K562 (cell line): ENCODE results near the gene SGIP1. TPM values are rescaled to one million over a fixed set of nuclear protein-coding genes. Genes with fewer than 3 reads are reported as not detected.

Experiments
- ATAC-seq: fragments of 200-7000 bp; cut with Tn5 transposase; 3 replicates; pipeline ENCODE4 v1.9.1; 2020; ENCODE audit warnings: moderate library complexity
- BruUV-seq: library from RNA; stranded (reverse); fragments of 400-500 nt; replicated peaks from 2 replicates; lab custom pipeline; 2021; lab: Mats Ljungman, UMichigan
- CTCF ChIA-PET: fragments of 300-600 bp; formaldehyde crosslinking; extraction: SDS; loops from one replicate; lab custom pipeline; 2021; ENCODE audit warnings: low intra/inter-chr PET ratio; lab: Yijun Ruan, JAX
- POLR2A ChIA-PET: fragments of 300-600, 350-650 bp; sonication (Branson Sonifier 250); formaldehyde crosslinking; extraction: SDS; loops from one replicate; lab custom pipeline; 2021; ENCODE audit warnings: antibody characterized with exemption, inconsistent platforms; lab: Yijun Ruan, JAX
- DNase-seq, 4 experiments: peaks; one replicate each; pipeline versions ENCODE4 v3.0.0 to v3.0.0-alpha.2; 2011 to 2018; ENCODE audit warnings: low spot score in 3 of 4, mixed read lengths in 3 of 4; ENCODE audit errors: extremely low read depth in 1 of 4
- FAIRE-seq: peaks from 2 replicates; lab custom pipeline; 2011; peaks lifted over from hg19 to GRCh38; lab: Jason Lieb, UNC
- H2AFZ ChIP-seq: 2 replicates; pipeline ENCODE4 v1.6.0; 2011; ENCODE audit warnings: low read depth, low read length, control low read depth, inconsistent platforms
- H3K27ac ChIP-seq: fragments of 200-600 bp; 3 replicates; pipeline ENCODE4 v1.8.0; 2011; ENCODE audit warnings: low read depth, mild to moderate bottlenecking, control low read depth, inconsistent platforms, low read length, moderate library complexity, mixed read lengths; ENCODE audit errors: extremely low read depth
- H3K27me3 ChIP-seq, 2 experiments: fragments of 300-600 bp in 1 of 2; 2 replicates in 1 of 2; 3 replicates in 1 of 2; pipeline versions ENCODE4 v1.6.0 to v1.8.0; 2011; ENCODE audit warnings: inconsistent platforms in 2 of 2, low read length in 2 of 2, mild to moderate bottlenecking in 1 of 2, mixed read lengths in 1 of 2, moderate library complexity in 1 of 2; ENCODE audit not compliant: control insufficient read depth in 2 of 2, insufficient read depth in 2 of 2
- H3K36me3 ChIP-seq: fragments of 300-600 bp; 3 replicates; pipeline ENCODE4 v1.8.0; 2011; ENCODE audit warnings: mild to moderate bottlenecking, low read length, inconsistent platforms; ENCODE audit not compliant: control insufficient read depth, insufficient read depth
- H3K4me1 ChIP-seq, 2 experiments: fragments of 200-600 bp in 1 of 2; replicated peaks in 1 of 2; 2 replicates in 1 of 2; 3 replicates in 1 of 2; pipeline versions ENCODE4 v1.5.1 to v1.8.0; 2011; ENCODE audit warnings: inconsistent platforms in 2 of 2, low read length in 2 of 2, mild to moderate bottlenecking in 1 of 2, mixed read lengths in 1 of 2, moderate library complexity in 1 of 2; ENCODE audit not compliant: control insufficient read depth in 2 of 2, insufficient read depth in 2 of 2
- H3K4me2 ChIP-seq: 2 replicates; pipeline ENCODE4 v1.6.1; 2011; ENCODE audit warnings: low read length, control low read depth, inconsistent platforms, mixed read lengths; ENCODE audit not compliant: insufficient read depth
- H3K4me3 ChIP-seq: fragments of 200-600 bp; sonication (generic), shearing (Covaris generic); 2 replicates; pipeline ENCODE4 v1.5.1; 2016; ENCODE audit warnings: control low read depth, inconsistent platforms
- H3K79me2 ChIP-seq: fragments of 200-600 bp; 3 replicates; pipeline ENCODE4 v1.8.0; 2011; ENCODE audit warnings: low read length, inconsistent platforms; ENCODE audit not compliant: control insufficient read depth, insufficient read depth
- H3K9ac ChIP-seq, 2 experiments: 2 replicates each; pipeline versions ENCODE4 v1.6.0 to v1.6.1; 2011; ENCODE audit warnings: low read depth in 2 of 2, low read length in 2 of 2, control low read depth in 1 of 2, inconsistent platforms in 1 of 2, mild to moderate bottlenecking in 1 of 2, mixed read lengths in 1 of 2; ENCODE audit not compliant: insufficient read depth in 1 of 2
- H3K9me1 ChIP-seq: one replicate; pipeline ENCODE4 v1.6.0; 2011; ENCODE audit warnings: inconsistent platforms, mild to moderate bottlenecking, low read length, moderate library complexity; ENCODE audit not compliant: control insufficient read depth, insufficient read depth
- H3K9me3 ChIP-seq: replicated peaks from 2 replicates; pipeline ENCODE4 v1.5.1; 2011; ENCODE audit warnings: low read depth, low read length, inconsistent platforms; ENCODE audit not compliant: control insufficient read depth, insufficient read depth
- H4K20me1 ChIP-seq: replicated peaks from 2 replicates; pipeline ENCODE4 v1.6.1; 2011; ENCODE audit warnings: low read length, inconsistent platforms, mixed read lengths; ENCODE audit not compliant: control insufficient read depth, insufficient read depth
- CXXC5 ChIP-seq: fragments of 250-450 bp; sonication (Bioruptor Pico); IDR thresholded peaks from 2 replicates; pipeline ENCODE4 v1.8.0; 2022; ENCODE audit warnings: inconsistent platforms, mild to moderate bottlenecking, moderate library complexity
- JUN ChIP-seq, 2 experiments: sonication (generic) in 1 of 2; formaldehyde crosslinking in 1 of 2; IDR thresholded peaks; 2 replicates each; pipeline versions ENCODE4 v1.6.1 to v1.8.0; 2012 to 2022; ENCODE audit warnings: borderline replicate concordance in 2 of 2, mild to moderate bottlenecking in 2 of 2, improper control_type of control experiment in 1 of 2, low read depth in 1 of 2, low read length in 1 of 2, missing genetic modification reagents in 1 of 2
- NFE2 ChIP-seq: IDR thresholded peaks from 2 replicates; pipeline ENCODE4 v1.6.1; 2014; ENCODE audit warnings: antibody characterized with exemption, low read depth
- RBM34 ChIP-seq: fragments of 200-400 bp; formaldehyde crosslinking; IDR thresholded peaks from 2 replicates; pipeline ENCODE4 v1.6.1; 2018; ENCODE audit warnings: low read length, borderline replicate concordance; ENCODE audit not compliant: insufficient read depth
- SREBF2 ChIP-seq: sonication (generic); formaldehyde crosslinking; IDR thresholded peaks from 2 replicates; pipeline ENCODE4 v1.4.0; 2020; ENCODE audit warnings: mild to moderate bottlenecking, missing genetic modification reagents
- SRF ChIP-seq, 2 experiments: fragments of 250-450, 450-650 bp in 1 of 2; sonication (Bioruptor Pico) in 1 of 2; sonication (generic) in 1 of 2; formaldehyde crosslinking; IDR thresholded peaks; 2 replicates each; pipeline versions ENCODE4 v1.5.0 to v1.5.1; 2020 to 2022; ENCODE audit warnings: mild to moderate bottlenecking in 1 of 2, missing genetic modification reagents in 1 of 2
- TEAD1 ChIP-seq, 2 experiments: fragments of 450-650 bp in 1 of 2; sonication (generic) in 1 of 2; formaldehyde crosslinking; IDR thresholded peaks; 2 replicates each; pipeline versions ENCODE4 v1.4.0 to v1.8.0; 2020 to 2022; ENCODE audit warnings: mild to moderate bottlenecking in 2 of 2, missing genetic modification reagents in 1 of 2
- TOE1 ChIP-seq, 2 experiments: fragments of 450-650 bp in 1 of 2; sonication (generic) in 1 of 2; formaldehyde crosslinking in 1 of 2; IDR thresholded peaks; 2 replicates each; pipeline versions ENCODE4 v1.7.1 to v1.8.0; 2016 to 2022; ENCODE audit warnings: borderline replicate concordance in 2 of 2, mild to moderate bottlenecking in 2 of 2, antibody characterized with exemption in 1 of 2, inconsistent platforms in 1 of 2, low read depth in 1 of 2, missing genetic modification reagents in 1 of 2, moderate library complexity in 1 of 2
- ZBED1 ChIP-seq: IDR thresholded peaks from 2 replicates; pipeline ENCODE4 v1.6.1; 2014
- ZNF134 ChIP-seq: fragments of 250-450 bp; sonication (Bioruptor Pico); conservative IDR thresholded peaks from 2 replicates; pipeline ENCODE4 v1.4.0; 2020
- ZNF699 ChIP-seq: fragments of 250-450 bp; sonication (Bioruptor Pico); IDR thresholded peaks from 2 replicates; pipeline ENCODE4 v1.8.0; 2021; ENCODE audit warnings: mild to moderate bottlenecking, moderate library complexity; ENCODE audit not compliant: insufficient replicate concordance
- WGBS: fragments of 100-300 bp; shearing (Covaris generic); methylation state at CpG from one replicate; pipeline ENCODE4 v1.1.6; 2016; ENCODE audit warnings: low coverage, mixed read lengths; ENCODE audit not compliant: insufficient coverage; ENCODE audit errors: missing lambda C conversion rate; 5-methylcytosine and 5-hydroxymethylcytosine counted together
- in situ Hi-C: fragments of 300-500 bp; cut with MboI; formaldehyde crosslinking; loops from 4 replicates; pipeline ENCODE4 v1.15.0; 2018; ENCODE audit warnings: inconsistent platforms, mixed read lengths
- intact Hi-C: fragments of 100-400 bp; cut with micrococcal nuclease; formaldehyde crosslinking; loops from 2 replicates; pipeline ENCODE4 v1.14.2; 2022
- polyA plus RNA-seq, 8 experiments: library from polyadenylated mRNA; depleted of rRNA in 4 of 8; stranded (reverse) in 5 of 8; unstranded in 3 of 8; fragments of >200 nt; fragmentation: Nextera tagmentation in 2 of 8; fragmentation: Illumina TruSeq in 1 of 8; extraction: Ambion mirVana in 2 of 8; extraction: Trizol in 1 of 8; gene quantifications; 2 replicates each; pipeline versions ENCODE4 v1.2.1 to v1.2.3, GENCODE V29; 2011 to 2014; ENCODE audit warnings: inconsistent platforms in 1 of 8, missing spikeins in 1 of 8
- total RNA-seq, 7 experiments: library from RNA; depleted of rRNA in 6 of 7; stranded (reverse); fragments of >200 nt in 6 of 7; fragmentation: Illumina TruSeq in 2 of 7; extraction: Trizol in 2 of 7; gene quantifications; 2 replicates each; pipeline versions ENCODE4 v1.2.1 to v1.2.3, GENCODE V29; 2011 to 2021; ENCODE audit warnings: low replicate concordance in 1 of 7

The SGIP1 gene
- total and polyA plus RNA-seq, 9 of the 15 experiments (the other 6 are each of a cell fraction or from before 2014, with no cell fraction given): 0.07 to 0.35 TPM; not detected in 7

DNA sequence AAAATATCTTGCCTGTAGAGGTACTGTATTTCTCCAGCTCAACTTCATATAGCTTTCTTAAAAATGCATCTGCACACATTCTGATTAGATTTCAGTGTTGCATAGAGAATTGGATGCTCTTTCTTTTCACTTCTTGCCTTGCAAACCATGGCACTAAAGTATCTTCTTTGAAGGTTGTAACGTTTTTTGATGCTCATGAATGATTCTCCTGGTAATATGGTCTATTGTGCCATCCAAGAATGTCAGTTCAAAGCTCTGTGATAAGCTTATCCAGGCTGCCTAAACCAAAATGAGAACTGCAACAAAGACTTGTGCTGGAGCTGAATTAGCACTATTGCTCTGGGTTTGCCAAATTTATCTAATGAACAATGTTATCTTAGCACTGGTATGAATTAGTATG lies 1.9 kb downstream of the SGIP1 start (continued):
- TF ChIP-seq ZNF699 (CRISPR knock-in tag) (no peak), TEAD1 (CRISPR knock-in tag; IDR thresholded peaks at IDR 0.05) (no peak), SRF (CRISPR knock-in tag; IDR thresholded peaks at IDR 0.05) (no peak), NFE2 (no peak), CXXC5 (CRISPR knock-in tag) (no peak), ZBED1 (no peak), JUN (IDR thresholded peaks at IDR 0.05; ENCODE audit: borderline replicate concordance, low read depth, low read length) (no peak), JUN (CRISPR knock-in tag; IDR thresholded peaks at IDR 0.05; ENCODE audit: borderline replicate concordance) (no peak), ZNF134 (CRISPR knock-in tag) (no peak)
- TF ChIP-seq, all 486 proteins: peak for 0

DNA sequence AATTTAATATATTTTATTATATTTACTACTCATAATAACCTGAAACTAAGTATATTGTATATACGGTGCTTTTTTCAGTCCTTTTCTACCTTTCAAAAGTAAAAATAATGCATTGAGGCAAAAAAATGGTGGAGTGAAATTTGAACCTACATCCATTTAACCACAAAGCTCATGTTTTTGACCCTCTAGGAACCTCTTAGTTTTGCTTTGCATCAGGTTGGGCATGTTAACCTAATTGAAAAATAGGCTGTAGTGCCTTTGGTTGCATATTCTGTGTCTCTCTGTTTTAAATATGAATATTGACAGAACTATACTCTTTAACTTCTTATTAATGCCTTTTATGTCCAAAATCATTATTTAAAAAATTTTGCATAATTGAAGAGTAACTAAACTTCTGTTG lies 3.8 kb downstream of the SGIP1 start:
- ATAC-seq: no peak
- H3K4me2 ChIP-seq: no peak overlapping the region
- intact Hi-C loops: no loop called here
- 6% methylated on average over 1 of the region's 1 CpG for WGBS
- H3K9me3 ChIP-seq: no peaks in the 10 kb centered on the region
- CTCF ChIA-PET: no interaction called here
- peaks cover 2 to 13% of the 10 kb centered on the region in 2 experiments; a peak in 4 of 5 replicates for H3K4me1 ChIP-seq
- POLR2A ChIA-PET: no interaction called here
- no peaks in the 10 kb centered on the region for H3K36me3 ChIP-seq
- in situ Hi-C loops: no loop called here
- H3K27me3 ChIP-seq: peaks cover 8 to 13% of the 10 kb centered on the region in 2 experiments; a peak in 4 of 5 replicates
- H3K9me1 ChIP-seq: no peaks in the 10 kb centered on the region
- BruUV-seq: no TSS peak
- H3K4me3 ChIP-seq: no peak overlapping the region
- FAIRE-seq: no peak
- no peaks in the 10 kb centered on the region for H3K79me2 ChIP-seq
- H4K20me1 ChIP-seq: no peaks in the 10 kb centered on the region
- no peak overlapping the region for H2AFZ ChIP-seq
- H3K9ac ChIP-seq: no peak overlapping the region
- no peak for DNase-seq
- TF ChIP-seq TOE1 (IDR thresholded peaks at IDR 0.05; ENCODE audit: borderline replicate concordance): no peak
- TF ChIP-seq TOE1 (CRISPR knock-in tag; IDR thresholded peaks at IDR 0.05; ENCODE audit: borderline replicate concordance, low read depth): no peak
- TF ChIP-seq RBM34: no peak
- no peak for TF ChIP-seq SREBF2 (CRISPR knock-in tag)
- H3K27ac ChIP-seq: no peak overlapping the region
